Endothelial cell (in vitro differentiated cells): ENCODE results near the gene TUBA1B. TPM values are rescaled to one million over a fixed set of nuclear protein-coding genes. Genes with fewer than 3 reads are reported as not detected.
"Not testable (repeated sequence)": the region's sequence is repeated elsewhere in the genome, so short reads cannot be mapped to it uniquely, and the experiment has no call there.

Experiments
- DNase-seq: peaks from one replicate; pipeline ENCODE4 v3.0.0; 2021; ENCODE audit warnings: low spot score
- H3K27ac Mint-ChIP-seq: one replicate; pipeline ENCODE4 v1.8.0; 2021; ENCODE audit warnings: mixed read lengths, inconsistent platforms; ENCODE audit not compliant: unreplicated experiment
- H3K27me3 Mint-ChIP-seq: one replicate; pipeline ENCODE4 v1.8.0; 2021; ENCODE audit warnings: mild to moderate bottlenecking, moderate library complexity, mixed read lengths, inconsistent platforms; ENCODE audit not compliant: unreplicated experiment
- H3K36me3 Mint-ChIP-seq: one replicate; pipeline ENCODE4 v1.8.0; 2021; ENCODE audit warnings: mild to moderate bottlenecking, low read depth, mixed read lengths, inconsistent platforms; ENCODE audit not compliant: unreplicated experiment
- H3K4me1 Mint-ChIP-seq: one replicate; pipeline ENCODE4 v1.8.0; 2021; ENCODE audit warnings: mild to moderate bottlenecking, mixed read lengths, inconsistent platforms; ENCODE audit not compliant: unreplicated experiment
- H3K4me3 Mint-ChIP-seq: one replicate; pipeline ENCODE4 v1.8.0; 2021; ENCODE audit warnings: mild to moderate bottlenecking, mixed read lengths, inconsistent platforms; ENCODE audit not compliant: unreplicated experiment
- H3K9me3 Mint-ChIP-seq: one replicate; pipeline ENCODE4 v1.8.0; 2021; ENCODE audit warnings: mixed read lengths, inconsistent platforms; ENCODE audit not compliant: unreplicated experiment
- total RNA-seq: library from RNA; stranded (reverse); fragmentation: NEBNext Ultra II Directional; extraction: Animal tissue kit (Norgen Biotek cat#: 25700); gene quantifications from one replicate; pipeline ENCODE4 v1.2.1, GENCODE V29; 2021; ENCODE audit not compliant: unreplicated experiment
- TF ChIP-seq, protein P1 (sequence below): fragments of 200-600 bp; sonication (generic); IDR thresholded peaks from one replicate; pipeline ENCODE4 v1.5.0; 2021; ENCODE audit warnings: antibody characterized with exemption; ENCODE audit not compliant: unreplicated experiment

The TUBA1B gene
- total RNA-seq, 1 donor from 2014 or later: 915 TPM

DNA sequence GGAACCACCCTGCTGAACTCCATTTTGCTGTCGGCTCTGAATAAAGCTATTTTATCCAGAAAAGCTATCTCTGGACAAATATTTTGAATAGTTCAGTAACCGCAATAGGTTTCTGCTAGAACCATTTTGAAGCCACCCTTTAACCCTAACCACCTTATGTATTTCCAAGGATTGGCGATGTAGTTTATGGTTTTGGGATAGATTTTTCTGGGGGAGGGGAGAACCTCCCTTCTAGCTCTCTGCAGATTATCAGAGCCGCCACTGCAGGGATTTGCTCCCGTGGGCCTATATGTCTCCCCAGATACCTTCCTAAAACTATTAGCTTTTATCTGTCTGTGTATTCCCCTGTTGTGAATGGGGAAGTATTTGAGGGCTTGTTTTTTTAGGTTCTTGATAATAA, 1.8 kb upstream of the TUBA1B start:
- H3K36me3 Mint-ChIP-seq: peaks cover 18% of the 10 kb centered on the region
- H3K9me3 Mint-ChIP-seq: no peaks in the 10 kb centered on the region
- no peak overlapping the region for H3K27ac Mint-ChIP-seq
- TF ChIP-seq, protein P1, sequence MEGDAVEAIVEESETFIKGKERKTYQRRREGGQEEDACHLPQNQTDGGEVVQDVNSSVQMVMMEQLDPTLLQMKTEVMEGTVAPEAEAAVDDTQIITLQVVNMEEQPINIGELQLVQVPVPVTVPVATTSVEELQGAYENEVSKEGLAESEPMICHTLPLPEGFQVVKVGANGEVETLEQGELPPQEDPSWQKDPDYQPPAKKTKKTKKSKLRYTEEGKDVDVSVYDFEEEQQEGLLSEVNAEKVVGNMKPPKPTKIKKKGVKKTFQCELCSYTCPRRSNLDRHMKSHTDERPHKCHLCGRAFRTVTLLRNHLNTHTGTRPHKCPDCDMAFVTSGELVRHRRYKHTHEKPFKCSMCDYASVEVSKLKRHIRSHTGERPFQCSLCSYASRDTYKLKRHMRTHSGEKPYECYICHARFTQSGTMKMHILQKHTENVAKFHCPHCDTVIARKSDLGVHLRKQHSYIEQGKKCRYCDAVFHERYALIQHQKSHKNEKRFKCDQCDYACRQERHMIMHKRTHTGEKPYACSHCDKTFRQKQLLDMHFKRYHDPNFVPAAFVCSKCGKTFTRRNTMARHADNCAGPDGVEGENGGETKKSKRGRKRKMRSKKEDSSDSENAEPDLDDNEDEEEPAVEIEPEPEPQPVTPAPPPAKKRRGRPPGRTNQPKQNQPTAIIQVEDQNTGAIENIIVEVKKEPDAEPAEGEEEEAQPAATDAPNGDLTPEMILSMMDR: no peak
- no peak for DNase-seq
- H3K4me1 Mint-ChIP-seq: peaks cover 25% of the 10 kb centered on the region
- peaks cover 11% of the 10 kb centered on the region for H3K27me3 Mint-ChIP-seq
- H3K4me3 Mint-ChIP-seq: no peak overlapping the region

DNA sequence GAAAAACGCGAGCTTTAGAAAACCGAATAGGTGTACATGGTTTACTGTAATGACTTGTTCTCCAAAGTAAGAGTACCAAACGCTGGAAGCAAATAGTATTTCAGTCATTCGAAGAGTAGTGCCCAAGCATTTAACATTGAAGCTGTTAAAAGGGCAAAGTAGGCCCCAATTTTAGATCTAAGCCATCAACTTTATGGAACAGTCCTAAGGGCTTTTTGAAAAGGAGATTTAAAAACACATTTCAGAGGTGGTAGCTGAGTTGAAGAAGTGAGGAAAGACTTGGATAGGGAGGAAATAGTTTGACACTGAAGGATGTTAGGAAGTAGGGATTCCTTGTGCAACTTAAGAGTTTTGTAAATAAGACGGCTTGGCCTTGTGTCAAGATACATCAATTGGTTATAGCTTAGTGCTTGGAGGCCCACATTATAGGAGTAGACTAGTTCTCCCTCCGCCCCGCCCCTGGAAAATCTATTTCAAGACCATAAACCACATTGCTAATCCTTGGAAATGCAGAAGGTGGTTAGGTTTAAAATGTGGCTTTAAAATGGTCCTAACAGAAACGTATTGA, 783 bp upstream of the TUBA1B start:
- Mint-ChIP-seq H3K4me3 (peak overlapping the region; percentile 79), H3K27me3 (peaks cover 14% of the 10 kb centered on the region), H3K36me3 (peaks cover 28% of the 10 kb centered on the region), H3K4me1 (peaks cover 25% of the 10 kb centered on the region), H3K9me3 (no peaks in the 10 kb centered on the region), H3K27ac (peak overlapping the region; percentile 34)
- no peak for DNase-seq
- TF ChIP-seq, protein P1: no peak

DNA sequence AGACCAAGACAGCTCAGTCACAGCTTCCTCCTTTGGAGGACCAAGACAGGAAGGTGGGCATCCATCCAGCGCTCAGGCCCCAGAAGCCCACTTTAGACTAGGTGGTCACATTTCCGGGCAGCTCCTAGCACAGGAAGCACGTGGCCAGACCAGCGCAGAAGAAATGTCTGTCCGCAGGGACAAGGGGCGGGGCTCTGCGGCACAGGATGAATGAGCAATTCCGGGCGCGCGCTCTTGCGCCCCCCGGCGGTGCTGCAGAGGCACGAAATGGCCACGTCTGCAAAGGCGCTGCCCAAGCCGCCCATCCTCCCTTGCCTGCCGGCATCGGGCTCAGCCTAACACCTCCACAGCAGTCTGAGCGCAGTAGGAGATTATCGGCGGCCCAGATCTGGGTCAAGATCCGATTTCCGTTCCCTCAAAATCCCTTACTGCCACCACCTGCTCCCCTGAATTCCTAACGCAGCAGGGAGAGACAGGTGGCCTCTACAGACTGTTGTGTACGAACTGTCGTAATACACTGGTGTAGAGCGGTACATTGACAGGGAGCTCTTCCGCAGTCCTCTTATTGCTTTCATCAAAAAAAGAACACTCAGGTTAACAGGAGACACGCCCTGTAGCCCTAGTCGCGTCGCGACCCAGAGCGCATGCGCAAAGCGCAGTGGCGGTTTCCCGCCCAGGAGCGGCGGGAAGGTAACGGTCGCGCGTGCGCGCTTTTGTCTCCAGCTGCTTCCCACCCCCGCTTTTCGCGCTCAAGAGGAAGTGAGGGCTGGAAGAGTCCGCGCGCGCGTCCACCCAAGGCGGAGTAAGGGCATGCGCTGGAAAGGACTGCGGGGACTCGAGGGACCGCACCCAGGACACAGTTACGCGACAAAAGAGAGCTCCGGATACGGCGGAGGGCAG, 794 bp downstream of the TUBA1B start:
- peaks cover 15% of the 10 kb centered on the region for H3K27me3 Mint-ChIP-seq
- DNase-seq: peak; percentile 94
- H3K9me3 Mint-ChIP-seq: no peaks in the 10 kb centered on the region
- peak overlapping the region; percentile 91 for H3K27ac Mint-ChIP-seq
- TF ChIP-seq, protein P1: peak; percentile 81
- H3K4me1 Mint-ChIP-seq: peaks cover 25% of the 10 kb centered on the region
- H3K4me3 Mint-ChIP-seq: peak overlapping the region; percentile 95
- peaks cover 31% of the 10 kb centered on the region for H3K36me3 Mint-ChIP-seq

DNA sequence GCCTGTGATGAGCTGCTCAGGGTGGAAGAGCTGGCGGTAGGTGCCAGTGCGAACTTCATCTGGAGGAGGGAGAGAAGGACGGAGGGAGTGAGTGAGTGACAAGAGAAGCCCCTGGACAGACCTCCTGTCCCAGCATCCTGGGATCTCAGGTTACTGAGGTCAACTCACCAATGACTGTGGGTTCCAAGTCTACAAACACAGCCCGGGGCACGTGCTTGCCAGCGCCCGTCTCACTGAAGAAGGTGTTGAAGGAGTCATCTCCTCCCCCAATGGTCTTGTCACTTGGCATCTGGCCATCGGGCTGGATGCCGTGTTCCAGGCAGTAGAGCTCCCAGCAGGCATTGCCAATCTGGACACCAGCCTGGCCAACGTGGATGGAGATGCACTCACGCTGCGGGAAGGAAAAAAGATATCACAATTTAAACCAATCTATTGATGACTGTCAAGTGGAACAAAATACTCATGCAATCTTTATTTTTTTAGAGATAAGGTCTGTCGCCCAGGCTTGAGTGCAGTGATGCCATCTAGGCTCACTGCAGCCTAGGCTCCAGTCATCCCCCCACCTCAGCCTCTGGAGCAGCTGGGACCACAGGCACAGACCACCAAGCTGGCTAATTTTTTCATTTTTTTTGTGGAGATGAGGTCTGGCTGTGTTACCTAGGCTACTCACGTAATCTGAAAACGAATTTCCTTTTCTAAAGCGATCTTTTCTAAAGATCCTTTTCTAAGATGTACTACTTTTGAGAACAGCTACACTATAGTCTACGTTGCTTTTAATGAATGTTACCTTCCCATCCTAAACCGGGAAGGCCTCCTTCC, 1.7 kb downstream of the TUBA1B start:
- TF ChIP-seq, protein P1: no peak
- Mint-ChIP-seq H3K27ac (peak overlapping the region; percentile 91), H3K4me3 (peak overlapping the region; percentile 95), H3K27me3 (peaks cover 15% of the 10 kb centered on the region), H3K9me3 (no peaks in the 10 kb centered on the region), H3K36me3 (peaks cover 31% of the 10 kb centered on the region), H3K4me1 (peaks cover 25% of the 10 kb centered on the region)
- no peak for DNase-seq

DNA sequence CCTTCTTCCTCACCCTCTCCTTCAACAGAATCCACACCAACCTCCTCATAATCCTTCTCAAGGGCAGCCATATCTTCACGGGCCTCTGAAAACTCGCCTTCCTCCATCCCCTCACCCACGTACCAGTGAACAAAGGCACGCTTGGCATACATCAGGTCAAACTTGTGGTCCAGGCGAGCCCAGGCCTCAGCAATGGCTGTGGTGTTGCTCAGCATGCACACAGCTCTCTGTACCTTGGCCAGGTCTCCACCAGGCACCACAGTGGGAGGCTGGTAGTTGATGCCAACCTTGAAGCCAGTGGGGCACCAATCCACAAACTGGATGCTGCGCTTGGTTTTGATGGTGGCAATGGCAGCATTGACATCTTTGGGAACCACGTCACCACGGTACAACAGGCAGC, 3.2 kb downstream of the TUBA1B start:
- Mint-ChIP-seq H3K4me1 (peaks cover 25% of the 10 kb centered on the region), H3K4me3 (peak overlapping the region; percentile 72), H3K27me3 (peaks cover 15% of the 10 kb centered on the region), H3K36me3 (peaks cover 31% of the 10 kb centered on the region)
- not testable (repeated sequence) for DNase-seq, H3K27ac Mint-ChIP-seq, H3K9me3 Mint-ChIP-seq
